OCI-LY3 (cell line): ENCODE results near the gene OR10G8.

Experiments
- H2AFZ ChIP-seq: fragments of 200-600, 300-600 bp; shearing (Covaris generic); 2 replicates; pipeline ENCODE4 v1.6.0; 2014; ENCODE audit warnings: antibody characterized with exemption, low read depth, low read length
- H3K27ac ChIP-seq: fragments of 200-600, 300-600 bp; sonication (generic); 2 replicates; pipeline ENCODE4 v1.5.1; 2014; ENCODE audit warnings: mild to moderate bottlenecking, low read length, moderate library complexity, mixed read lengths
- H3K27me3 ChIP-seq: fragments of 200-600, 300-600 bp; sonication (generic); 2 replicates; pipeline ENCODE4 v1.6.1; 2014; ENCODE audit warnings: low read depth, low read length, mixed read lengths
- H3K36me3 ChIP-seq: fragments of 200-600, 300-600 bp; sonication (generic); replicated peaks from 2 replicates; pipeline ENCODE3; 2014; ENCODE audit warnings: low read depth, low read length, mixed read lengths
- H3K4me1 ChIP-seq: fragments of 300-600, 200-600 bp; sonication (generic); 2 replicates; pipeline ENCODE4 v1.6.1; 2014; ENCODE audit warnings: low read length, mixed read lengths
- H3K4me2 ChIP-seq: fragments of 200-600, 300-600 bp; sonication (generic); 2 replicates; pipeline ENCODE4 v1.6.1; 2014; ENCODE audit warnings: low read length, mixed read lengths
- H3K4me3 ChIP-seq: fragments of 300-600, 200-600 bp; sonication (generic); 2 replicates; pipeline ENCODE4 v1.5.1; 2014; ENCODE audit warnings: antibody characterized with exemption, mild to moderate bottlenecking, low read length, moderate library complexity
- H3K79me2 ChIP-seq: fragments of 300-600, 200-600 bp; shearing (Covaris generic); 2 replicates; pipeline ENCODE4 v1.6.1; 2014; ENCODE audit warnings: mild to moderate bottlenecking, low read length, mixed read lengths
- H3K9ac ChIP-seq: fragments of 300-600, 200-600 bp; shearing (Covaris generic); 2 replicates; pipeline ENCODE4 v1.6.0; 2014; ENCODE audit warnings: mild to moderate bottlenecking, low read length, moderate library complexity
- H3K9me3 ChIP-seq: fragments of 200-600, 300-600 bp; shearing (Covaris generic); 2 replicates; pipeline ENCODE4 v1.6.1; 2014; ENCODE audit warnings: low read length, mixed read lengths; ENCODE audit not compliant: insufficient read depth
- H4K20me1 ChIP-seq: fragments of 200-600, 300-600 bp; sonication (generic); 2 replicates; pipeline ENCODE4 v1.6.1; 2016; ENCODE audit warnings: low read length, mixed read lengths; ENCODE audit not compliant: insufficient read depth
- EZH2phosphoT487 ChIP-seq: fragments of 200-600 bp; shearing (Covaris generic); IDR thresholded peaks from 2 replicates; pipeline ENCODE4 v1.6.1; 2018; ENCODE audit warnings: antibody characterized with exemption, mixed run types, low read depth
- TF ChIP-seq, protein P1 (sequence below): fragments of 200-600, 300-600 bp; sonication (generic); IDR thresholded peaks from 2 replicates; pipeline ENCODE4 v1.5.1; 2014; ENCODE audit warnings: antibody characterized with exemption, low read length, low read depth

OR10G8 gene

DNA sequence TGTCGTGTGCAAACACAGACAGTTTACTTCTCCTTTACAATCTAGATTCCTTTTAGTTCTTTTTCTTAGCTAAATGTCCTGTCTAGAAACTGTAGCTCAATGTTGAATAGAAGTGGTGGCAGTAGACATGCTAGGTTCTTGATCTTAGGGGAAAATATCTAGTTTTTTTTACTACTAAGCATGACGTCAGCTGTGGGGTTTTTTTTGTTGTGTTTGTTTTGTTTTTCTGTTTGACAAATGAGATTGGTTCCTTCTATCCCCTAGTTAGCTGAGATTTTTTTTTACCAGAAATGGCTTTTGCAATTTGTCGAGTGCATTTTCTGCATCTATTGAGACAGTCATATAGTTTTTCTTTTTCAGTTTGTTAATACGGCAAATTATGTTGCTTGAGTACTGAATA is 16.8 kb downstream of the OR10G8 start:
- Histone ChIP-seq H3K79me2 (no peaks in the 10 kb centered on the region), H3K4me1 (no peaks in the 10 kb centered on the region), H3K27me3 (no peaks in the 10 kb centered on the region)

DNA sequence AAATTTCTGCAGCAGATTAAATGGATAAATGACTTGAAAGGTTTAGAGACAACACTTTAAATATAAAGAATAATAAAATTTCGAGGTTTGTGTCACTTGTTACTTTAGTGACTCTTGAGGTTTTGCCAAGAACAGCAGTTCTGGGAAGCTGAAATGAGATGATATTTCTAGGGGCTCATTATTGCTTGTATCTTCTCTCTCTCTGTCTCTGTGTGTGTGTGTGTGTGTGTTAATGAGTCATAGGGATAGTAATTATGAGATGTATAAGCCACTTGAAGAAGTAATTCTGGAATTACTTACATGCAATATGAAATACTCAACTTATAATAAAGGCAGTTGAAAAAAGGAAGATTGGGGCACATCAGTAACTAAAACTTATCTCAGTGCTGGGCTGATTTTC is 24.1 kb downstream of the OR10G8 start:
- no peak for TF ChIP-seq EZH2phosphoT487
- TF ChIP-seq, protein P1, sequence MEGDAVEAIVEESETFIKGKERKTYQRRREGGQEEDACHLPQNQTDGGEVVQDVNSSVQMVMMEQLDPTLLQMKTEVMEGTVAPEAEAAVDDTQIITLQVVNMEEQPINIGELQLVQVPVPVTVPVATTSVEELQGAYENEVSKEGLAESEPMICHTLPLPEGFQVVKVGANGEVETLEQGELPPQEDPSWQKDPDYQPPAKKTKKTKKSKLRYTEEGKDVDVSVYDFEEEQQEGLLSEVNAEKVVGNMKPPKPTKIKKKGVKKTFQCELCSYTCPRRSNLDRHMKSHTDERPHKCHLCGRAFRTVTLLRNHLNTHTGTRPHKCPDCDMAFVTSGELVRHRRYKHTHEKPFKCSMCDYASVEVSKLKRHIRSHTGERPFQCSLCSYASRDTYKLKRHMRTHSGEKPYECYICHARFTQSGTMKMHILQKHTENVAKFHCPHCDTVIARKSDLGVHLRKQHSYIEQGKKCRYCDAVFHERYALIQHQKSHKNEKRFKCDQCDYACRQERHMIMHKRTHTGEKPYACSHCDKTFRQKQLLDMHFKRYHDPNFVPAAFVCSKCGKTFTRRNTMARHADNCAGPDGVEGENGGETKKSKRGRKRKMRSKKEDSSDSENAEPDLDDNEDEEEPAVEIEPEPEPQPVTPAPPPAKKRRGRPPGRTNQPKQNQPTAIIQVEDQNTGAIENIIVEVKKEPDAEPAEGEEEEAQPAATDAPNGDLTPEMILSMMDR, result no peak
- H3K36me3 ChIP-seq, result no peaks in the 10 kb centered on the region
- no peaks in the 10 kb centered on the region for H3K27me3 ChIP-seq
- no peaks in the 10 kb centered on the region for H3K79me2 ChIP-seq
- H2AFZ ChIP-seq, result no peak overlapping the region
- H3K9me3 ChIP-seq, result no peaks in the 10 kb centered on the region
- H3K4me3 ChIP-seq, result no peak overlapping the region
- no peaks in the 10 kb centered on the region for H4K20me1 ChIP-seq
- H3K27ac ChIP-seq, result no peak overlapping the region
- no peak overlapping the region for H3K4me2 ChIP-seq
- no peak overlapping the region for H3K9ac ChIP-seq
- H3K4me1 ChIP-seq, result no peaks in the 10 kb centered on the region

More for the DNA sequence above, 16.8 kb downstream of the OR10G8 start:
- H3K4me2 ChIP-seq, result no peak overlapping the region
- H3K27ac ChIP-seq, result no peak overlapping the region
- no peaks in the 10 kb centered on the region for H3K36me3 ChIP-seq
- H3K4me3 ChIP-seq, result no peak overlapping the region
- H4K20me1 ChIP-seq, result no peaks in the 10 kb centered on the region
- H3K9ac ChIP-seq, result no peak overlapping the region
- H2AFZ ChIP-seq, result no peak overlapping the region
- H3K9me3 ChIP-seq, result no peaks in the 10 kb centered on the region
- no peak for TF ChIP-seq EZH2phosphoT487
- TF ChIP-seq, protein P1, result no peak

DNA sequence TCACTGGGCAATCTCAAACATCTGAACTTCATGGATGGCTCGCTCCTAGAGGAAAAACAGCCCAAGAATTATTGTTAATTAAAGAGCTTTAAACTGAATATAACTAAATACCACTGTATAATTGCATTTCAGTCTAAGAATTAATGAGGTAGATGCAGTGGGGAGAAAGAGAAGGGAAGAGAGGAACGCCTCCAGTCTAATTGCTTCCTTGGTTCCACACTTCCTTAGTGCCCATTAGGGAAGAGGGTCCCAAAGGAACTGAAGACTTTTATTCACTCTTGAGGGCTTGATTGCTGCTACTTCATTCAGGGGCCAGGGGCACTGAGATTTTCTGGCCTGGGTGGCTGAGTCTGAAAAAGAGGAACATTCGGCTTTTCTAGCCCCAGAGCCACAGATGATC is 26.4 kb downstream of the OR10G8 start:
- Histone ChIP-seq H4K20me1 (no peaks in the 10 kb centered on the region), H3K4me1 (no peaks in the 10 kb centered on the region), H3K4me2 (no peak overlapping the region), H3K4me3 (no peak overlapping the region), H3K9ac (no peak overlapping the region), H2AFZ (no peak overlapping the region), H3K36me3 (no peaks in the 10 kb centered on the region), H3K9me3 (no peaks in the 10 kb centered on the region), H3K27me3 (no peaks in the 10 kb centered on the region), H3K79me2 (no peaks in the 10 kb centered on the region), H3K27ac (no peak overlapping the region)
- TF ChIP-seq, protein P1, result no peak
- no peak for TF ChIP-seq EZH2phosphoT487

DNA sequence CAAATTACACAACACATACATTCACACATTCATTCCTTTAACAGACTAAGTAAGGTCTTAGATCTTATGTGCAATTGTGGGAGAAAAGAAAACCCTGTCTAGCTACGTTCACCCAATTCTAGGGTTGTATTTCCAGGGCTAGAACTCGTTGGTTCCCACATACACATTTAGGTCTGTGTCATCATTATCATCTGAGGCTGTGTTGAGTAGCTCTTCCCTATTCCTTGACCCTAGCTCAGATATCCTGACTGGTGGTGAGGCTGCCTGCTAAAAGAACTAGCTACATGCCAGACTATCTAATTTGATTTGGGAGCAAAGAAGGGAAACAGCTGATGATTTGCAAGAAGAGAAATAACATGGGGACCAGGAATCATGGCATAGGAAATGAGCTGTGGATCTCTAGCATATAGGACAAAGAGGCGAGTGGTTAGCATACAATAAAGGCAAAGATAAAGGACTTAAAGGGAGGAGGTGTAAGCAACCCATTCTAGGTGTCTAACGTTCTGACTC is 42.1 kb downstream of the OR10G8 start:
- H3K9me3 ChIP-seq, result no peaks in the 10 kb centered on the region
- no peak overlapping the region for H3K9ac ChIP-seq
- no peak for TF ChIP-seq EZH2phosphoT487
- TF ChIP-seq, protein P1, result no peak
- H3K27ac ChIP-seq, result no peak overlapping the region
- no peaks in the 10 kb centered on the region for H4K20me1 ChIP-seq
- H2AFZ ChIP-seq, result no peak overlapping the region
- H3K4me2 ChIP-seq, result no peak overlapping the region
- no peaks in the 10 kb centered on the region for H3K79me2 ChIP-seq
- H3K36me3 ChIP-seq, result no peaks in the 10 kb centered on the region
- H3K4me1 ChIP-seq, result peaks cover 29% of the 10 kb centered on the region
- no peak overlapping the region for H3K4me3 ChIP-seq
- H3K27me3 ChIP-seq, result peaks cover 31% of the 10 kb centered on the region
